Measurements from ENCODE around the gene HOXC9.
A peak's percentile ranks its signal among the peaks of the same experiment; 100 is the strongest.

HOXC9 gene

DNA sequence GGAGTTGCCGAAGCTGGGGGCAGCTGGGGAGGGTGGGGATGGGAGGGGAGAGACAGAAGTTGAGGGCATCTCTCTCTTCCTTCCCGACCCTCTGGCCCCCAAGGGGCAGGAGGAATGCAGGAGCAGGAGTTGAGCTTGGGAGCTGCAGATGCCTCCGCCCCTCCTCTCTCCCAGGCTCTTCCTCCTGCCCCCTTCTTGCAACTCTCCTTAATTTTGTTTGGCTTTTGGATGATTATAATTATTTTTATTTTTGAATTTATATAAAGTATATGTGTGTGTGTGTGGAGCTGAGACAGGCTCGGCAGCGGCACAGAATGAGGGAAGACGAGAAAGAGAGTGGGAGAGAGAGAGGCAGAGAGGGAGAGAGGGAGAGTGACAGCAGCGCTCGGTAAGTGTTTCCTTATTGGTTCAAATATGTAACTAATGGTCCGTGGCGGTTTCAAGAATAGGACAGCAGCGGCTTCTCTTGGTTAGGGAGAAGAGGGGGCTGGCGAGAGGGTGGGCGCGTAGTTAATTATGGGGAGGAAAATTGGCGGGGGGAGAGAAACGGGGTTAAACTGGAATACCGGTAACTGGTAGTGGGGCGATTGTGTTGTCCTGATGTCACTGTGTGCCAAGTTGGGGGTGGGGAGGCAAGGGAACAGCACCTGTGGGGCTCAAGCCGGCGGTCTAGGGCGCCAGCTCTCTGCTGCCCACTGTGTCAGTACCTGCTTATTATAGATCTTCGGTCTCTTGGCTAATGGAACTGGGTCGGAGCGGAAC, 17.2 kb downstream of the HOXC9 start:
- no peak for DNase-seq

DNA sequence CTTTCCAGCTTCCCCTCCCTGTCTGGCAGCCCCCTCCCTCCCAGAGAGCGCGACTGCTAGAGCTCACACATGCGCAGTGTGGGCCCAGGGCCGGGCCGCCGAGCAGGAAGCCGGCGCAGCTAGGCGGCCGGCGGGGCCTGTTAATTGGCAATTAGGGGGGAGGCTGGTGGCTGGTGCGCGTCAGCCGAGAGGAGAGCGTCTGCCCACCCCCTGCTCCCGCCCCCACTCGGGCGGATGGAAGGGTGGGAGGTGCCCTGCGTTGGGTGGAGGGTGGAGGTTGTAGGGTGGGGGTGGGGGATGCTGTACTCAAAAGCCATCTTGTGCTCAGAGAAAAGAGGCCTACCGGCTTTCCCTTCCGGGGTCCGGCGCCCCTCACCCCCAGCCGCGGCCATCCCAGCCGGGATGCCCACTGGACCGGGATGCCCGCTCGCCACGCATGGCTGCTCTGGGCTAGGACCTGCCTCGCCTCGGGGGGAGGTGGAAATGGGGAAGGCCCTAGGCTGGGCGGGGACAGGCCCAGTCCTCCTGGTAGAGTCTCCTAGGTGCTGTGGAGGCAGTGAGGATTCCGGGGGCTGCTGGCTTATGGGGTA, 18.0 kb downstream of the HOXC9 start:
- peak; percentile 72 for DNase-seq

DNA sequence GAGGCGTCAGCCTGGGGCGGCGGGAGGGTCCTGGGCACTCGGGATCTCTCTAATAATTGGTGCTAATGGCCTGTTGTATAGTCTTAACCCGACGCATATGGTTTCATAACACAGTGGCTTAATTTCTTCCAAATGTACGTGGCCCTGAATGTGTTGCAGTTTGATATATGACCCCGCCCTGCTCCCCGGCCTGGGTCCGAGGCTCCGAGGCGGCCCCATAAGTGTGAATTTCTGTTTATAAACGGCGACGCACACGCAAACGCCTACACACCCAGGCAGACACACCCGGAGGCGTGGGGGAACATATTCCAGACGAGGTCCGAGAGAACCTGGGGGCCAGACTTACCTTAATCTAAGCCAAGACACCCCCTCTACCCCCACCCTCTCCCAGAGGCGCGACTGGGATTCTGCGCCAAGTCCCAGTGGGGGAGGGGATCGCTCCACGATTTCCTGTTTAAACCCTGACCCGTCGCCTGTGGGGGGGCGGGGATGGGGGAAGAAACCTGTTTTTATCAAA, 18.6 kb downstream of the HOXC9 start:
- DNase-seq: no peak

DNA sequence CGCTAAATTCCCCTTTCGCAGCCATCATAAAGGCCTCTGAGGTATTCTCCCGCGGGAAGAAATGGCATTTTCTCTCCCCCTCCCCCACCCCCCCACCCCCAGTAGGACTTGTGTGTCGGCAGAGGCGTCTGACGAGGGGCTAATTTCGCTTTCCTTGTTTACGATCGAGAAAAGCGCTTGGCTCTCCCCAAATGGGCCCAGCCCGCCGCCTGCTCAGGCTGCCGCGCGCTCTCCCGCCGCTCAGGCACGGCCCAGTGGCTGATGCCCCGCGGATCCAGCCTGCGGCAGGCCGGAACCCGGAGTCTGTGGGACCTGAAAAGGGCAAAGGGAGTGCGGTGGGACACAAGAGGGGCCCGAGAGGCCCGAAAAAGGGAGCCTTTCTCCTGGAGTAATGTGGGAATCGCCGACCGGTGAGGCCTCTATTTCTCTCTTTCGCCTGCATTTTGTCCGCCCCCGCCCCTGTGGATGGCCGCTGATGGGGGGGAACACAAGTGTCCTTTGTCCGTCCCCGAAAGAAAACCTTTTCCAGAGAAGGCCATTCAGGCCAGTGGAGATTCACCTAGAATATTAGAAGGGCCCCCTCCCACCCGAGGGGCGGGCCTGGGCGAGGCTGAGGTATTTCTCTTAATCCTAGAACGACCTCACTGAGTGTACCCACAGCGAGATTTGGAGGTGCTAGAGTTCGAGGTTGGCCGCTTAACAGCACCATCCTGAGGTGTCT, 19.3 kb downstream of the HOXC9 start:
- DNase-seq: no peak

DNA sequence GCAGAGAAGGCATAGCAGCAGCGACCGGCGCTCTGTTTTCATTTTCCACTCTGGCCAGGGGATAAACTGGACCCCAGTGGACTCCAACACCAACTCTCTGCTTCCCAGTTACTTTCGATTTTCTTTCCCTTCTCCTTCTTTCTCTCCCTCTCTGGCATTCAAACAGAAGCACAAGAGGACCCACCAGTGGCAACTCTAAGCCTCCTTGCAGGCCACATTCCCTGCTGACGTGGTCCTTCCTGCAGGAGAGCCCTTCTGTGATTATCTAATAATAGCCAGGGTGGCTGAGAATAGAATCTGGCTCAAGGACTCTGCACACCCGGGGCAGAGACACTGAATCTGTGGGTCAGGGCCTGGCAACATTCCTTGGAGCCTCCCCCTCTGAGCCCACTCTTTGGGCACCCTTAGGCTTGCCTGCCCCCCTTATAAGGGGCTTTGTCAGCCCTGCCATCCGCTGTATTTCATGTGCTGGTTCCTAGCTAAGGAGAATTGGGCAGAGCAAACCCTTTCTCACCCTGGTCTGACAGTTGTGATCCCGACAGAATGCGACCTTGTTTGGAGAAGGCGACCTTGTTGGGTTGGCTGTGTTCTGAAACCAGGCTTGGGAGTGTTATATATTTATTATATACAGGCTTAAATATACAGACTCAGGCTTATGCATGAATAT, 20.1 kb downstream of the HOXC9 start:
- DNase-seq: no peak

DNA sequence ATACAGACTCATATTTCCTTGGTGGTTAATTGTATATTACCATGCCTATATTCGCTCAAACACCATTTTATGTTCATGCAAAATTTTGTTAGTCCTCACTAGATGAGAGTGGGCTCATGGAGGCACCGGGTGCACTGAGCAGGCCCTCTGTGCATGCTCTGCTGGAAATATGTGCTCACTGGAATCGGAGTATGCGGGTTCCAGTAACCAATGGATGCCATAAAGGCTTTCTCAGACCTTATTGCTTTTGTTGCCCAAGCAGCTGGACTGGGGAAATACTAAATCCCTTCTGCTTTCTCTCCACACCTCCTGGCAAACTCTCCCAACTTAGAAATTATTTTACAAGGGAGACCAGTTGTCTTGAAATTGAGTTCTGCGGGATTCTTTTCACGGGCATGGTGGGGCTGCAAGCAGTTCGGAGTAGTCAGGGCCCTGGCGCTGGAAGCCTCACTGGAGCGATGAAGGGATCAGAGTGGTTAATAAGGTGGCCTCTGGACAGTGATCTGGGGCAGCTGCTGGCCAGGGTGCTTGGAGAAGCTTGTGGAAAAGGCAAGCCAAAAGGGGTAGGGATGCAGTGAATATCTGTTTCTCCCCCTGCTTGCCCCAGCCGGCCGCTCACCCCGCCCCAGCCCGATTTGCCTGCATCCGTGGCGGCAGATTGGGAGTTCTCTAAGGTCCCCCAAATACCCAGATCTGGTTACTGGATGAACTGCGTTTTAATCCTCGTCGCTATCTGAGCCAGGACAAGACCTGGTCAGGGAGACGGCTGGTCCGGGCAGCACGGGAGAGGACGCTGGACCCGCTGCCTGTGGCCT, 20.8 kb downstream of the HOXC9 start:
- no peak for DNase-seq

DNA sequence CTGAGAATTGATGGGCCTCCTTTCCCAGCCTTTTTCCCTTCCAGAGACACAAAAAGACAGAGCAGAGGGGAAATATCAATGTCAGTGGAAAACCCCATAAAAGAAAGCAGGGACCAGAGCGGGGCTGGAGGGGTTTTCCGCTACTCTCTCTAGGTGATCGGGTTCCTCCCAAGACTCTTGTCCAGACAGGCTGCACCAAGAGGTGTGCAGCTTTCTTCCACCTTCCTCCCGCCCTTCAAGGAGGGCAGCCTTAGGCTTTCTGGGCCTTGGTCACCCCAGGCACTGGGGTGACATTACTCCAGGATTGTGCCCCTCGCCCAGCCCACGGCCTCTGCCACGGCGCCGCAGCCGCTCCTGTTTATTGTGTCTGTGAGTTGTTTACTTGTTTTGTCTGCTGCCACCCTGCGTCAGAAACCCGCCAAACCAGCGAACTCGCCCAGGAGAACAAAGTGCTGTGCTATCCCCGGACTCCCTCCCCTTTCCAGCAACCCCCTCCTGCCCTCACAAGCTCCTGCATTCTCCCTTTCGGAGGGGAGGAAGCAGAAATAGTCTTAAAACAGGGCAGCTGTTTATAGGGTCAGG, 21.6 kb downstream of the HOXC9 start:
- no peak for DNase-seq

DNA sequence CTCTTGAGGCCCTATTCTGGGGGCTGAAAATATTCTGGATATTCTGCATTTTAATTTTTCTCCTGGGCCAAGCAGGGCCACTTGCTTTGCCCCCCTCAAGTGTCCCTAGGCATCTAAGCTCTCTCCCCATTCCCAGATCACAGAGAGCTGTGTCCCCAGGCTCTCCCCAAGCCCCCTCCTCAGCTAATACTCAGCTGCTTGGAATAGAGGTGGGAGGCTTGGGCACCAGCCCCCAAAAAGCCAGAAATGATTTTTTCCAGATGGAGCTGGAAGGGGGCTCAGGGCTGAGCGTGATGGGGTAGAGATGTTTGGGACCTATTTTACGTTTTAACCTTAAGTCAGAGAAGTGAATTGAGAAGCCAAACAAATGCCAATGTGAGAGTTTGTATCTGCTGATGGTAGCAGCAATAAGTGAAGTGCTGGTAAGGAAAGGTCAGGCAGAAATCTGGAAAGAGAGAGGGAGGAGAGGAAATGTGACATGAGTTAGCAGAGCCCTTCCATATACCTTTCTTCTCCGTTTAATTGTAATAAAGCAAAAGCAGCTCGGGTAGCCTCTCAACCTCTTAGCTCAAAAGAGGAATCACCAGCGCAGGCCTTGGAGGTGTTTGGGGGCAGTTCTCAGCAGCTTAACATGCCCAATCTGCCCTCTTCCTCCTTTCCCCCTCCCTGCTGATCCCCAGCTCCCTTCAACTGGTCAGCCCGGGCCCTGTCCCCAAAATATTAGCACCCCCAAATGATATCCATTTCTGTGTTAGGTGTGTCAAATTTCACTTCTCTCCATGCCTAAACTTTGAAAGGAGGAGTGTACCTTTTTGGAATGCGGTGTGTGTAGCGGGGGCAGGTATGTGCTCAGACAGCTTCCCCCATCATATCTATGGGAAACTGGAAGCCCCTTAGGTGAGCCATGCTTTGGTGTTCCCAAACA, 23.3 kb downstream of the HOXC9 start:
- DNase-seq: no peak

DNA sequence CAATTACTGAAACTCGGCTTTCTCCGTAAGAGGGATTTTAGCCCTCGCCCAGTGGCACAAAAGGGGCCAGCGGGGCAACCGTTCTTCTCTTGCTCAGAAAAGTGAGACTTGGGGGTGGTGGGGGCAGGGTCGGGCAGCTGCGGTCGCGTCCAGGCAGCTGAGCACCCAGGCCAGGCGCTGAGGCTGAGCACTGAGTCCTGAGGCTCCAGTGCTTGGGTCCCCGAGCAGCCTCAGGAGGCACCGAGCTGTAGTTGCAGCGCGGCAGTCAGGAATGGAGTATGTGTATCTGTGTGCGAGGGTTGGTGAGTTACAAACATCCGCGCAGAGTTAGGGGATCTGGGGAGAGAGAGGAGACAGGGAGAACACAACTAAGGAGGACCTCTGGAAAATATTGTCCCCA, 24.2 kb downstream of the HOXC9 start:
- no peak for DNase-seq

DNA sequence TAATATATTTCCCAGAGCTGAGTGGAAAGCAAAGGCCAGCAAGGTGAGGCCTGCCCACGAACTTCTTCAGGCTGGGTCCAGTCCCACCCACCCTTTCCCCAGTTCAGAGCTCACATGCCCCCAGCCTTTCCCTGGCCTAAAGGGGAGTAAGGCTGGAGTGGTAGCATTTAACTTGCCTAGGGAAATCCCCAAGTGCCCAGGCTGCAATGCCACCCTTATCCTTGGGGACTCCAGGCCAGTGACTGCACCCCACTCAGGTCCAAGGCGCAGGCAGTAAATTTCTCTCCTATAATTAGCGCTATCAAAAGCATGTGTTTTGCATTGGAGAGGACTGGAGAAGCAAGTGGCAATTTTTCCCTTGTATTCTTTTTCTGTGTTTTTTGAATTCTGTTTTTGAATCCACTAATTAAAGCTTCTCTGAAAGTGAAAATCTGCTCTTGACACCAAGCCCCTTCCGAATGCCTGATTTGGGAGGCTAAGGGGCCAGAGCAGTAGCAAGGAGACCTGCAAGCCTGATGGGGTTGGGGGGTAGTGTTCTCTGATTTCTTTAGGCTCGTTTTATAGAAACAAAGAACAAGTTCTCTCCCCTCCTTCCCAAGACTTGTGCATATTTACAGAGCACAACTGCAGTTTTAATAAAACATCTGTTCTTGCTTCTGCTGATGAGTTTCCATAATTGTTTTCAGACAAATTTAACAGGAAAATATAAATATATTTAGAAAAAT, 24.8 kb downstream of the HOXC9 start:
- DNase-seq: no peak

DNA sequence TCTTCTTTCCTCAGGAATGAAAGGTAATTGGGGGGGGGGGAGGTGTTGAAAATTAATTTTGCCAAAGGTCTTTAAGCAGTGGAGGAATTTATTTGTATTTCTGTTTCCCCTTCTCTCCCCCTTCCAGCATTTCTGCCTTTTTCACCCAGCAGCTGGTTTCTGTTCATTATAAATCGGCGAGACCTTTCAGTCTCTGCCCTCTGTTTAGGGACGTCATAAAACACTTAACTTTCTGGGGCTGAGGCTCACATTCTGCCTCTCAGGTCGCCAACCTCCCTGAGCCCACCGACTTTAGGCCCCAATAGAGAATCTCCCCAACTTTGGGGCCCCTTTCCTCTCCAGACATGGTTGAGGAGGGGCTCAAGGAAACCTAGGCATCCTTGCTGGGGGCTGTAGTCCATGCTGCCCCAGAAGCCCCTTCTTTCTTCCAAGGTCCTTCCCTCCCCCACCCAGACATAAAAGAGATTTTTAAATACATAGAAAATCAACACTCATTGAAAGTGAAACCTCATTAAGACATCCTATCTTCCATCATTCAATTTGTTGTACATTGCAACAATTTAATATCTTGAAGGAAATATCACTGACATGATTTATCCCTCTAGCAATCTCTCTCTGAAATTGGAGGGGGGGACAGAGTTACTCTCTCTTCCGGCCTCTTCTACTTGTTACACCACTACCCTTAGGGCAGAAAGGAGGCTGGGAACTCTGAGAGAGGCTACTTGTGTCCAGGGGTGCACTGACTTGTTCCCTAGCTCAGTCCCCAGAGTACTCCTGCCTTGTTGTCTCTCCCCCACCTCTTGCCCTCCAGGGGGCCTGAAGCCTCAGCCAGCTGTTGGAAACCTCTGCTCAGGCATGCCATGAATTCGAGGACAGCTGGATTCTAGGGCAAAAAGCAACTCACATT, 25.8 kb downstream of the HOXC9 start:
- no peak for DNase-seq

GRCh38 chr12:54026640-54027441, 26.9 kb downstream of the HOXC9 start:
- DNase-seq: no peak

DNA sequence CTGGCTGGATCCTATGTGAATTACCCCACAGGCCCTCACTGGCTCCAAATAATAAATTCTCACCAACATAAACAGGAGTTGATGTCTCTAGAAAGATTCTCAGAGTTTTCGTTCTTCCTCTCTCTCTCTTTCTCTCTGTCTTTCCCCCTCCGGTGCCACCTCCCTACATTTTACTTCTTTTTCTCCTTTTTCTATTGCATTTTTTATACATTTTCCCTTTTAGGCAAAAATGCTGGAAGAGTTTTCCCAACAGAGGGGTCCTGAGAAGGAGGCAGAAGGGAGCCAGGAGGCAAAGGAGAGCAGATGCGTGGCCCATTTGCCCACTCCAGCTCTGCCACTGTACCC, 27.5 kb downstream of the HOXC9 start:
- DNase-seq: no peak

DNA sequence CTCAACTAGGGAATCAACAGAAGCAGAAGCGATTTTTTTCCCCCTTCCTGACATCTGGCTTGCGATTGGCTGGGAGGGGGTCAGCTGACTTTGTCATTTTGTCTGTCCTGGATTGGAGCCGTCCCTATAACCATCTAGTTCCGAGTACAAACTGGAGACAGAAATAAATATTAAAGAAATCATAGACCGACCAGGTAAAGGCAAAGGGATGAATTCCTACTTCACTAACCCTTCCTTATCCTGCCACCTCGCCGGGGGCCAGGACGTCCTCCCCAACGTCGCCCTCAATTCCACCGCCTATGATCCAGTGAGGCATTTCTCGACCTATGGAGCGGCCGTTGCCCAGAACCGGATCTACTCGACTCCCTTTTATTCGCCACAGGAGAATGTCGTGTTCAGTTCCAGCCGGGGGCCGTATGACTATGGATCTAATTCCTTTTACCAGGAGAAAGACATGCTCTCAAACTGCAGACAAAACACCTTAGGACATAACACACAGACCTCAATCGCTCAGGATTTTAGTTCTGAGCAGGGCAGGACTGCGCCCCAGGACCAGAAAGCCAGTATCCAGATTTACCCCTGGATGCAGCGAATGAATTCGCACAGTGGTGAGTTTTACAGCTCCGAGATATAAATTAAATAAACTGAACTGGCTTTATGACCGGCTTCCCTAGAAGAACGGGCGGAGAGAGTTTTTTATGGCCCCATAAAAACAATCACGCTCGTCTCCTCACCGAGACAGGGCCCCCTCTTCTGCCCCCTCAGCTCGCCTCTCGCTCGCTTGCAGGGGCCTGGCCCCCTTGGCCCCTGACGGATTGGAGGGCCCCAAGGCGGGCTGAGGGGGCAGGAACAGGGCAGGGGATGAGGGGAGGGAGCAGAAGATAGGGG, 28.6 kb downstream of the HOXC9 start, which contains the start of gene HOXC6:
HOXC6 (plus strand) TSS at position 127 of the 888 bp plus-strand sequence; CDS start at position 209, 82 bp downstream.
- DNase-seq: no peak

GRCh38 chr12:54029529-54030441, 29.8 kb downstream of the HOXC9 start:
- DNase-seq: no peak

GRCh38 chr12:54030442-54030801, 30.5 kb downstream of the HOXC9 start:
- DNase-seq: no peak
